GM19324 (cell line): ENCODE data around the gene TMEM156.
"Not testable (repeated sequence)": the region's sequence is repeated elsewhere in the genome, so short reads cannot be mapped to it uniquely, and the experiment has no call there.

Experiments
- ATAC-seq: cut with Tn5 transposase; IDR thresholded peaks from one replicate; pipeline ENCODE4 v1.9.1; 2021; ENCODE audit warnings: mild to moderate bottlenecking, moderate library complexity; ENCODE audit not compliant: unreplicated experiment, low FRiP score

The TMEM156 gene

GRCh38 chr4:39043861-39044363, 11.7 kb upstream of the TMEM156 start:
- ATAC-seq: no peak

GRCh38 chr4:39043058-39043860, 11.1 kb upstream of the TMEM156 start:
- ATAC-seq: no peak

GRCh38 chr4:39042366-39042765, 10.2 kb upstream of the TMEM156 start:
- no peak for ATAC-seq

GRCh38 chr4:39039108-39039507, 6.9 kb upstream of the TMEM156 start:
- no peak for ATAC-seq

- no peak for ATAC-seq
Measured at GRCh38 chr4:39037941-39038340, 5.7 kb upstream of the TMEM156 start.

- no peak for ATAC-seq
Measured at GRCh38 chr4:39037491-39037825, 5.2 kb upstream of the TMEM156 start.

- ATAC-seq: no peak
Measured at GRCh38 chr4:39036172-39036571, 4.0 kb upstream of the TMEM156 start.

GRCh38 chr4:39031590-39032020, 604 bp downstream of the TMEM156 start:
- ATAC-seq: not testable (repeated sequence)

- ATAC-seq: peak; percentile 5
Measured at GRCh38 chr4:39030725-39031124, 1.5 kb downstream of the TMEM156 start.

- ATAC-seq: peak; percentile 49
Measured at GRCh38 chr4:39029752-39030694, 2.2 kb downstream of the TMEM156 start.

GRCh38 chr4:39026096-39026495, 6.1 kb downstream of the TMEM156 start:
- ATAC-seq: no peak

- no peak for ATAC-seq
Measured at GRCh38 chr4:39025552-39026085, 6.6 kb downstream of the TMEM156 start.

- no peak for ATAC-seq
Measured at GRCh38 chr4:39024311-39024865, 7.8 kb downstream of the TMEM156 start.

- no peak for ATAC-seq
Measured at GRCh38 chr4:39023059-39023458, 9.2 kb downstream of the TMEM156 start.

- no peak for ATAC-seq
Measured at GRCh38 chr4:39022241-39022640, 10.0 kb downstream of the TMEM156 start.

GRCh38 chr4:39021631-39022030, 10.6 kb downstream of the TMEM156 start:
- no peak for ATAC-seq

- no peak for ATAC-seq
Measured at GRCh38 chr4:39020130-39020529, 12.1 kb downstream of the TMEM156 start.

GRCh38 chr4:39014028-39014427, 18.2 kb downstream of the TMEM156 start:
- ATAC-seq: no peak

- no peak for ATAC-seq
Measured at GRCh38 chr4:39004758-39005157, 27.5 kb downstream of the TMEM156 start.

GRCh38 chr4:39002058-39002457, 30.2 kb downstream of the TMEM156 start:
- ATAC-seq: not testable (repeated sequence)

- ATAC-seq: no peak
Measured at GRCh38 chr4:38995660-38996005, 36.6 kb downstream of the TMEM156 start.
